Right lobe of liver (tissue), 6 donors: ENCODE measurements around the gene EID3. TPM values are rescaled to one million over a fixed set of nuclear protein-coding genes. Genes with fewer than 3 reads are reported as not detected.

ENCODE experiments used
- ATAC-seq, 4 donors: fragments of 200-7000 bp; cut with Tn5 transposase; one replicate each; pipeline ENCODE4 v1.9.1; 2020; ENCODE audit warnings: mild to moderate bottlenecking in 4 of 4, moderate library complexity in 4 of 4
- DNase-seq, 3 donors: peaks; one replicate each; pipeline ENCODE4 v3.0.0-alpha.2; 2020
- H3K27ac ChIP-seq, 3 donors: fragments of 200-600 bp; one replicate each; pipeline ENCODE4 v1.8.0; 2022
- H3K27me3 ChIP-seq, 2 donors: fragments of 200-600 bp; one replicate each; pipeline ENCODE4 v1.8.0; 2022
- H3K36me3 ChIP-seq, 4 donors: fragments of 200-600 bp; sonication (generic) in 1 of 4; one replicate each; pipeline versions ENCODE4 v1.5.1 to v1.8.0; 2017 to 2022; ENCODE audit warnings: control low read depth in 1 of 4
- H3K4me1 ChIP-seq, 4 donors: fragments of 200-600 bp; sonication (generic) in 1 of 4; one replicate each; pipeline versions ENCODE4 v1.5.1 to v1.8.0; 2017 to 2022; ENCODE audit warnings: control low read depth in 1 of 4
- H3K4me3 ChIP-seq, 3 donors: fragments of 200-600 bp; one replicate each; pipeline ENCODE4 v1.8.0; 2022
- H3K9me3 ChIP-seq, 4 donors: fragments of 200-600 bp; sonication (generic) in 1 of 4; one replicate each; pipeline versions ENCODE4 v1.5.1 to v1.8.0; 2017 to 2022; ENCODE audit warnings: control low read depth in 1 of 4
- POLR2A ChIP-seq: fragments of 450-650 bp; IDR thresholded peaks from one replicate; pipeline ENCODE4 v1.6.1; 2017; ENCODE audit warnings: antibody characterized with exemption, mild to moderate bottlenecking
- WGBS: methylation state at CpG from one replicate; pipeline ENCODE4 v1.1.6; 2018; ENCODE audit warnings: low coverage, low lambda C conversion rate; ENCODE audit not compliant: insufficient coverage; ENCODE audit errors: missing lambda C conversion rate; 5-methylcytosine and 5-hydroxymethylcytosine counted together
- intact Hi-C, 2 donors: fragments of 100-400 bp; cut with DNase I; formaldehyde crosslinking; loops; one replicate each; pipeline versions ENCODE4 v1.11.2 to v1.14.1; 2022
- total RNA-seq, 6 experiments: library from RNA; depleted of rRNA in 2 of 6; stranded (reverse); fragments of >200 nt in 2 of 6; fragmentation: NEBNext Ultra II Directional in 3 of 6; extraction: Animal tissue kit (Norgen Biotek cat#: 25700) in 3 of 6; gene quantifications; one replicate each; pipeline versions ENCODE4 v1.1.0 to v1.2.4, GENCODE V29; 2016 to 2023
- TF ChIP-seq, protein P1 (sequence below), 4 donors: fragments of 200-600 bp in 3 of 4; fragments of 450-650 bp in 1 of 4; IDR thresholded peaks; one replicate each; pipeline versions ENCODE4 v1.5.1 to v1.8.0; 2016 to 2022; ENCODE audit warnings: antibody characterized with exemption in 4 of 4, mild to moderate bottlenecking in 2 of 4
- donor health status: DM: no; HTN: yes; CAD: no.
- donor health status: DM: no; HTN: no; CAD: no.
- donor health status: DM: no; HTN: no; CAD: no.
- donor health status: DM: no; HTN: yes; CAD: no.
- donor health status: DM: no; HTN: yes; CAD: no.

EID3 gene
- total RNA-seq, 6 experiments from 2014 or later: 1.1 to 7.3 (median 1.4) TPM

DNA sequence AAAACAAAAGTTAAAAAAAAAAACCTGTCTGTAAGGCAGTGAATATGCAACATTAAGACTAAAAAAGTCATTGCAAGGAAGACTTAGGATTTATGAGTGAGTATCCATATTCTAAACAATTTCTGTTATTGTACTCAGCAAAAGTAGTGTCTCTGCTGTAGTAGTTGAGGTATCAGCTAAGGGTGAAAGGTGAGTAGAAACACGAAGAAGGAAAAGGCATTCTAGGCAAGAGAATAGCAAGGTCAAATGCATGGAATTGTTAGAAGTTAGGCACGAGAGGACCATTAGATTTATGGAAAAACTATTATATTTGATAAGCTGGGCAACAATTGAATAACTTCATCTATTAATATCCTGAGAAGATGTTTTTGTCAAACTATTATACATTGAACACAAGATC lies 1.8 kb downstream of the EID3 start:
- intact Hi-C loops: no loop called here
- TF ChIP-seq, protein P1, sequence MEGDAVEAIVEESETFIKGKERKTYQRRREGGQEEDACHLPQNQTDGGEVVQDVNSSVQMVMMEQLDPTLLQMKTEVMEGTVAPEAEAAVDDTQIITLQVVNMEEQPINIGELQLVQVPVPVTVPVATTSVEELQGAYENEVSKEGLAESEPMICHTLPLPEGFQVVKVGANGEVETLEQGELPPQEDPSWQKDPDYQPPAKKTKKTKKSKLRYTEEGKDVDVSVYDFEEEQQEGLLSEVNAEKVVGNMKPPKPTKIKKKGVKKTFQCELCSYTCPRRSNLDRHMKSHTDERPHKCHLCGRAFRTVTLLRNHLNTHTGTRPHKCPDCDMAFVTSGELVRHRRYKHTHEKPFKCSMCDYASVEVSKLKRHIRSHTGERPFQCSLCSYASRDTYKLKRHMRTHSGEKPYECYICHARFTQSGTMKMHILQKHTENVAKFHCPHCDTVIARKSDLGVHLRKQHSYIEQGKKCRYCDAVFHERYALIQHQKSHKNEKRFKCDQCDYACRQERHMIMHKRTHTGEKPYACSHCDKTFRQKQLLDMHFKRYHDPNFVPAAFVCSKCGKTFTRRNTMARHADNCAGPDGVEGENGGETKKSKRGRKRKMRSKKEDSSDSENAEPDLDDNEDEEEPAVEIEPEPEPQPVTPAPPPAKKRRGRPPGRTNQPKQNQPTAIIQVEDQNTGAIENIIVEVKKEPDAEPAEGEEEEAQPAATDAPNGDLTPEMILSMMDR (IDR thresholded peaks at IDR 0.05): no peak
- no peak overlapping the region for H3K27ac ChIP-seq
- no peaks in the 10 kb centered on the region for H3K27me3 ChIP-seq
- 75% methylated on average over 2 of the region's 2 CpGs for WGBS
- DNase-seq (no peak), ATAC-seq (no peak)
- H3K9me3 ChIP-seq: no peaks in the 10 kb centered on the region
- peaks cover 0 to 7% (median 0%) of the 10 kb centered on the region in 4 donors for H3K36me3 ChIP-seq
- no peak overlapping the region for H3K4me3 ChIP-seq
- peaks cover 0 to 33% (median 3%) of the 10 kb centered on the region in 4 donors for H3K4me1 ChIP-seq

DNA sequence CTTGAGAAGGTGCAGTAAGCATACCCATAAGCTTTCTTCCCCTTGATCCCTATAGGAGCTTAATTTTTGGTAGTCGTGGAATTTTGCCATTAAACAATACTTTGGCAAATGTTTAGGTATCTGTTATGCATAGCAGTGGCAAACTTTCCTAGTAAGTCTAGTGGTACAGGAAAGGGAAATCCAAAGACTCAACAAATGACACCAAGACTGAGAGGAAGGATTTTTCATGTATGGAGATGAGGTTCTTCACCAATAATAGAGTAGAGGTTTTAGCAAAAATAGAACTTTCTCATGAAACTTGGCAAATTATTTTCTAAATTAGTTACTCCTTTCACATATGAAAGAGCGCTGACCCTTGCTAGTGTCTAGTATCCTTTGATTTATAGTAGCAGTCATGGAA lies 2.8 kb downstream of the EID3 start:
- peaks cover 0 to 15% (median 0%) of the 10 kb centered on the region in 4 donors for H3K36me3 ChIP-seq
- DNase-seq (no peak), ATAC-seq (no peak)
- intact Hi-C loops: no loop called here
- no peaks in the 10 kb centered on the region for H3K9me3 ChIP-seq
- TF ChIP-seq, protein P1 (IDR thresholded peaks at IDR 0.05): no peak
- no peak for TF ChIP-seq POLR2A
- WGBS: 100% methylated on average over 2 of the region's 2 CpGs
- no peak overlapping the region for H3K4me3 ChIP-seq
- peaks cover 0 to 31% (median 3%) of the 10 kb centered on the region in 4 donors for H3K4me1 ChIP-seq
- H3K27me3 ChIP-seq: no peaks in the 10 kb centered on the region
- H3K27ac ChIP-seq: no peak overlapping the region

DNA sequence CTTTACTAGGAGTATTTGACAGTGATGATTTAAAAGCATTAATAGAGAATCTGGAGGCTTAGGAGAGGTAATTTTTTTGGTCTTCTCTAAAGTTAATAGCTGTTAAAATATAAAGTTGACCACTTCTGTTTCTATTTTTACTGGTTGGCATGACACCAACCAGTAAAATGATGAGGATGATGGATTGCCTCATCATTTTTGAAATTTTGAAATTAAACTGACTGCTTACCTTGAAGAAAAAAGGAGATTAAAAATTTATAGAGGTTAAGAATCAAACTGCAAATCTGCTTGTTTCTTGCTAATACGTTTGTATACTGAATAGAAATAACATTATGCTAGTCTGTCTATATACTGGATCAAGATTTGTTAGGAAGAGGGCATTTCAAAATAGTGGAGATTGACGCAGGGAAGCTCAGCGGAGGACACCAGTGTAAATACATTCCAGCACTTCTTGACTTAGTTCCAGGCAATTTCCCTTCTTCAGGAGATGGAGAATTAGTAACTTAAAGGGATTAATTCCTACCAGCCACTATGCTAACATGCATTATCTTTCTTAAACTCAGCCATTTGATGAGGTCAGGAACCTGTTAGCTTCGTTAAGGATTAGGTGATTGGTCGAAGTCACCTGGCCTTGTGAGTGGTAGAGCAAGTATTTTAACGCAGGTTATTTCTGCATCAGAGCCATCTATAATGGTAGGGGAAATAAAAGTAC lies 3.6 kb downstream of the EID3 start:
- 84% methylated on average over 6 of the region's 6 CpGs for WGBS
- TF ChIP-seq POLR2A: no peak
- TF ChIP-seq, protein P1 (IDR thresholded peaks at IDR 0.05): no peak
- no peaks in the 10 kb centered on the region for H3K27me3 ChIP-seq
- no peaks in the 10 kb centered on the region for H3K9me3 ChIP-seq
- no peak for ATAC-seq
- DNase-seq: no peak
- no peak overlapping the region for H3K4me3 ChIP-seq
- H3K4me1 ChIP-seq: peaks cover 0 to 31% (median 3%) of the 10 kb centered on the region in 4 donors
- intact Hi-C loops: no loop called here
- no peak overlapping the region for H3K27ac ChIP-seq
- H3K36me3 ChIP-seq: peaks cover 0 to 22% (median 3%) of the 10 kb centered on the region in 4 donors

DNA sequence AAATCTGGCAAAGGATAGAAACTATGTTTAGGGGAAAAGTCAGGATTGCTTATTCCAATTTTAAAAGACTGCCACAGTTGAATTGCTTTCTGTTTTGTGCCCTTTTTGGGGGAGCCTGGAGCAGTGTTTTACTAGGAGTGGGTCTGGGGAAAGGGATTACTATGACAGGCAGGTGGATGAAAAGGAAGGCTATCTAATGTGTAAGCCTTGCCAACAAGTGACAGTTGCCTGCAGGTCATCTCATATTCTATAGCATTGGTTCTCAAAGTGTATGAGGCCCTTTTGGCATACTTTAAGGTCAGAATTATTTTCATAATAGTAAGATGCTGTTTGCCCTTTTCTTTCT lies 4.1 kb downstream of the EID3 start:
- Histone ChIP-seq H3K27ac (no peak overlapping the region), H3K4me3 (no peak overlapping the region), H3K36me3 (peaks cover 0 to 28% (median 6%) of the 10 kb centered on the region in 4 donors), H3K4me1 (peaks cover 0 to 27% (median 2%) of the 10 kb centered on the region in 4 donors), H3K9me3 (no peaks in the 10 kb centered on the region), H3K27me3 (no peaks in the 10 kb centered on the region)
- intact Hi-C loops: no loop called here
- DNase-seq (no peak), ATAC-seq (no peak)
- no peak for TF ChIP-seq POLR2A
- TF ChIP-seq, protein P1 (IDR thresholded peaks at IDR 0.05): no peak
